ENCODE results near the gene TRIM56.
"Not testable (repeated sequence)": the region's sequence is repeated elsewhere in the genome, so short reads cannot be mapped to it uniquely, and the experiment has no call there.

The TRIM56 gene

GRCh38 chr7:101092266-101092905, 7.1 kb downstream of the TRIM56 start:
- not testable (repeated sequence) for DNase-seq

- DNase-seq, result no peak
Observed at GRCh38 chr7:101093906-101094305, 8.6 kb downstream of the TRIM56 start.

GRCh38 chr7:101094376-101094775, 9.1 kb downstream of the TRIM56 start:
- no peak for DNase-seq

GRCh38 chr7:101094791-101095375, 9.6 kb downstream of the TRIM56 start:
- no peak for DNase-seq

- DNase-seq, result no peak
Observed at GRCh38 chr7:101096331-101096956, 11.2 kb downstream of the TRIM56 start.

- no peak for DNase-seq
Observed at GRCh38 chr7:101096957-101097347, 11.7 kb downstream of the TRIM56 start.

GRCh38 chr7:101097561-101097960, 12.3 kb downstream of the TRIM56 start:
- no peak for DNase-seq

- DNase-seq, result peak in 1 of 2 donors; percentile 46
Observed at GRCh38 chr7:101099969-101100781, 14.9 kb downstream of the TRIM56 start.

GRCh38 chr7:101100858-101101847, 15.9 kb downstream of the TRIM56 start:
- no peak for DNase-seq

GRCh38 chr7:101102026-101102425, 16.7 kb downstream of the TRIM56 start:
- no peak for DNase-seq

- DNase-seq, result not testable (repeated sequence)
Observed at GRCh38 chr7:101103701-101104100, 18.4 kb downstream of the TRIM56 start.

GRCh38 chr7:101104193-101104713, 19.0 kb downstream of the TRIM56 start:
- DNase-seq, result no peak

- DNase-seq, result no peak
Observed at GRCh38 chr7:101104799-101105198, 19.5 kb downstream of the TRIM56 start.

GRCh38 chr7:101105248-101105647, 20.0 kb downstream of the TRIM56 start:
- not testable (repeated sequence) for DNase-seq

GRCh38 chr7:101106386-101106785, 21.1 kb downstream of the TRIM56 start:
- DNase-seq, result no peak

GRCh38 chr7:101108330-101108857, 23.1 kb downstream of the TRIM56 start:
- DNase-seq, result peak in 1 of 2 donors; percentile 31

GRCh38 chr7:101108961-101109360, 23.7 kb downstream of the TRIM56 start:
- DNase-seq, result no peak

- no peak for DNase-seq
Observed at GRCh38 chr7:101109368-101109767, 24.1 kb downstream of the TRIM56 start.

- DNase-seq, result no peak
Observed at GRCh38 chr7:101111261-101111660, 26.0 kb downstream of the TRIM56 start.

GRCh38 chr7:101112233-101112632, 27.0 kb downstream of the TRIM56 start:
- DNase-seq, result no peak

- DNase-seq, result not testable (repeated sequence)
Observed at GRCh38 chr7:101113140-101113539, 27.9 kb downstream of the TRIM56 start.

- DNase-seq, result no peak
Observed at GRCh38 chr7:101113836-101114235, 28.6 kb downstream of the TRIM56 start.
